GM19023 (cell line): ENCODE measurements around the gene GORASP1.

Experiments used
- ATAC-seq: cut with Tn5 transposase; IDR thresholded peaks from one replicate; pipeline ENCODE4 v1.9.1; 2021; ENCODE audit warnings: mild to moderate bottlenecking, moderate library complexity; ENCODE audit not compliant: unreplicated experiment

GORASP1 gene

DNA sequence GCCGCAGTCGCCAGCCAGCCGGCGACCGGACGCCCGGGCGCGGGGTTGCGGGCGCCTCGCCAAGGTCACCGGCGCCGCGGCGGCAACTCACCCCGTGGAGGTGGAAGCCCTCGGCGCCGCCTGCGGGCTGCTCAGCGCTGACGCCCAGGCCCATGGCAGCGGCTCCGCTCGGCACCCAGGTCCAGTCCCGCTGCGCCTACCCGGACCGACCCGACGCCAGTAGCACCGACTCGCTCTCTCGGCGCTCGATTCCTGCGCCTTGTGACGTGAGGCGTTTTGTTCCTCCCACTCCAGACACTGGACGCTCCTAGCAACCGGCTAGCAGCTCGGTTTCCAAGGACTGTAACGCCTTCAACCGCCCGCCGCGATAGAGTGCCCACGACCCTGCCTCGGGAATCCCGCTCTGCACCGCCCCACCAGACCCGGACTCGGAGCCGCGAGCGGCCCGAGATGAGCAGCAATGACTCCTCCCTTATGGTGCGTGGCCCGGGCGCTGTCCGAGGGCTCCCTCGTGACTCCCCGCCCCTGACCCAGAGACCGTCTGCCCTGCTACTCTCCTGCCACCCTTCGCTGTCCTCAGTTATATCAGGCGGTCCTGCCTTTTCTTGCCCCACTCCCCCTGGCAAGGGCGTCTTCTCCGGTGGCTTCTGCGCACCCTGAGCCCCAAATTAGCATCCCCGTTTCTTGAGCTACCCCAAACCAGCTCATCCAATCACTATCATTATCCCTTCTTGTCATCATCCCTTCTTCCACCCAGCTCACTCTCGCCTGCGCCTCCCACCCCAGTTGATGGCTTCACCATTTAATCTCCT is at the start of gene GORASP1, which contains the start of gene TTC21A:
GORASP1 (minus strand) TSS at position 240 of the 812 bp plus-strand sequence; CDS start at position 154, 86 bp downstream.
TTC21A (plus strand) TSS at position 293 of the 812 bp plus-strand sequence; CDS start at position 451, 158 bp downstream.
- peak; percentile 56 for ATAC-seq

DNA sequence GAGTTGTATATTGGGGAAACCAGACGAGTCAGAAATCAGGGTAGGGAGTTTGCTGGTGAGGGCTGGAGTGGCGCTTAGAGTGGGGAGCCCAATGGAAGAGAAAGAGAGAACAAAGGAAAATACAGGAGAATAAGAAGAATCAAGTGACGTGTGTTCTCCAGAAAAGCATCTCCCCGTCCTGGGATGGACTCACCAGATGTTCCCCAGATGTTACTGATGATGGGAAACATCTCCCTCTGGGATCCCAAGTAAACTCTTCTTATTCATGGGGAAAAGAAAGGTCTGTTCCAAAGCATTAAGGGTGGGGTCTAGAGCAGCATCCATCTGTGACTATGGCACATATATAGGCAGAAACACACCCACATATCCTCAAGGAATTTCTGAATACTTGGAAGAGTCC is 49.0 kb upstream of the GORASP1 start:
- no peak for ATAC-seq

DNA sequence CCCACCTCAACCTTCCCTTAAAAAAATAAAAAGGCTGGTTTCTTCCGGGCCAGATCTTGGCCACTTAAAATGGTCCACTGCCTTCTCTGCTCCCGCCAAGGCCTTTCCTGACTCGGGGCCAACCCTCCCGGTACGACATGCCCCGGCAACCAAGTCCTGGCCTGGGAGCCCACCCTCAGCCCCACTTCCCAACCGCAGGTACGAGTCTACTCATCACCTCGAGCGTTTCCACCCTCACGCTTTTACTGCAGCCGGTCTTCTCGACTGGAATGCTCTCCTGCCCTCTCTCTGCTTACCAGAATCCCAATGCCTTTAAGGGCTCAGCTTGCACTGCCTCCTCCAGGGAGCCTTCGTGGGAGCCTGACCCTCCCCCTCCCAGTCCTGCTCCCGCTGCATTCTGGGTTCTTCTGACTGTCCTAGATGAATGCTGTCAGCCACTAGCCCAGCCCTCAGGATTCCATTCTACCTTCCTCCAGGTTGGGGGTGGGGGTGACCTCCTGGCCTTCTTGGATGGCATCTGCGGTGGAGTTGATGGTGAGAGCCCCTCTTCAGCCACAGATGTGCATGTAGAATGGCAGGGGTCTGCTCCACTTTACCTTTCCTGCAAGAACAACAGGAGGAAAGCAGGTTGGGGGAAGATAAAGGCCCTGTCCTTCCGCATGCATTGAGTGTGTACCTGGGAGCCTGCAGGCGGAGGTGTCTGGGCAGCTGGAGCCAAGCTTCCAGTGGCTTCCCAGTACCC is 47.0 kb upstream of the GORASP1 start:
- no peak for ATAC-seq

DNA sequence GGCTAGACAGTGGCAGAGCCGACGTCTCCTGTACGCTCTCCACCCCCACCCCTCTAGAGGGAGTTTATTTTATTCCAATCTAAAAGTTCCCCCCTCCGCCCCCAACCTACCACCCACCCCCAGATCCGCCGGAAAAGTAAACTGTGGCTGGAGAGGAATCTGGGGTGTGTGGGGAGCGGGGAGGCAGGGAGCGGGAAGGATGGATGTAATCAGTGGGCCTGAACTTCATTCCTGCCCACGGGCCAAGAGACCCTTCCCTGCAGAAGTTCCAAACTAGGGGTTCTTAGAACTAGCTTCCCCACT is 46.5 kb upstream of the GORASP1 start:
- ATAC-seq: no peak

DNA sequence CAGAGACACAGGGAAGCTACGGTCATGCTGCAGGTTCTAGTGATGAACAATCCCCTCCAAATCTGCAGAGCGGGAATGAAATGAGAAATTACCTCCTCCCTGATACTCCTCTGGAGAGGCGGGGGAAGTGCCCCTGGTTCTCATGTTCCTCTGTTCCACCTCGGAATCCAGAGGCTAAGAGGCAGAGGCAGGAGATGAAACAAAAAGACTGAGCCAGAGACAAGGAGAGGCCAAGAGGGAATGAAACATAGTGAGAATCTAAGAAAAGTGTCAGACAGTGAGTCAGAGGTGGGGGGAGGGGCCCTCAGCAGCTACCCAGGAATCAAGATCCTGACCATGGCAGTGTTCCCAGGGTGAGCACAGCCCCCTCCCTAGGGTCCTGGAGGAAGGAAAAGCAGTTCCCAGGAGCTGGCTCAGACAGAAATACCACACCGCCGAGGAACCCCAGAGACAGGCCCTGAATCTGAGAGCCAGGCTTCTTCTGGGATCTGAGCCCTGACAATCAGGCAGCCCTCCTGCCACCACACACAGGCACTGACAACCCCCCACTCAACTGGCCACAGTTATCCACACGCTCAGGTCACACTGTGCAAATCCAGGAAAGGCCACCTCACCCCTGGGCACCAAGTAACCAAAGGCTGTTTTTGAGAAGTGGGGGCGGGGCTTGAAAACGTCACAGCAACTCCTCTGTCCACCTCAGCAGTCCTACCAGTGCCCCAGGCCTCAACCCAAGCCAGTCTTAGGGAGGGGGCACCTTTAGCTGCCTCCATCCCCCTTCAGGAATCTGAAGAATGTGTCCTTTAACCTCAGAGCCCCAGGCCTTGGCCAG is 43.6 kb upstream of the GORASP1 start:
- no peak for ATAC-seq

DNA sequence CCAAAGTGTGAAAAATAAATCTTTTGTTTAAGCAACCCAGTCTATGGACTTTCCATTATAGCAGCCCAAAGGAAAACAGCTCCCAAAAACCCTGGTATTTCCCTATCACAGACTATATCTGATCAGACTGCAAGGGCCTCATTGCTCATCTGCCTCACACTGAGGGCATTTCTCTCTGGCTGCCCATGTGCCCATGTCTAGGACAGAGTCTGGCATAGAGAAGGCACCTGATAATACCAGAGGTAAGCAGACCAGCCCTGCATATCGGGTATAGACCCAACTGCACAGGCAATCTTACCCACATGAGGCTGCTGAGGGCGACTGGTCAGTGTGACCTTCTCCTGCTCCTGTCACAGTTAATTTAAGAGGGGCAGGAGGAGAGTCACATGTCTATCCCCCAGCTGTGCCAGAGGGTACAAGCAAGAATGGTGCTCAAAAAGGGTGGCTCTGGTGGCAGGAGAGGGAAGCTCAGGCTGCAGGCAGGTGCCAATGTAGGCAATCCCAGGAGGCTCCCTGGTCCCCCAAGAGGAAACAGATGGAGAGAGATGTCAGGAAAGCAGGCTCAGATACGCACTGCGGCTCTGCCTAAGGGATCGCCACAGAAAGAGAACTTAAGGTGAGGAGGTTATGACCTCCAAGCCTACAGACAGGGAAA is 42.8 kb upstream of the GORASP1 start:
- ATAC-seq: no peak

DNA sequence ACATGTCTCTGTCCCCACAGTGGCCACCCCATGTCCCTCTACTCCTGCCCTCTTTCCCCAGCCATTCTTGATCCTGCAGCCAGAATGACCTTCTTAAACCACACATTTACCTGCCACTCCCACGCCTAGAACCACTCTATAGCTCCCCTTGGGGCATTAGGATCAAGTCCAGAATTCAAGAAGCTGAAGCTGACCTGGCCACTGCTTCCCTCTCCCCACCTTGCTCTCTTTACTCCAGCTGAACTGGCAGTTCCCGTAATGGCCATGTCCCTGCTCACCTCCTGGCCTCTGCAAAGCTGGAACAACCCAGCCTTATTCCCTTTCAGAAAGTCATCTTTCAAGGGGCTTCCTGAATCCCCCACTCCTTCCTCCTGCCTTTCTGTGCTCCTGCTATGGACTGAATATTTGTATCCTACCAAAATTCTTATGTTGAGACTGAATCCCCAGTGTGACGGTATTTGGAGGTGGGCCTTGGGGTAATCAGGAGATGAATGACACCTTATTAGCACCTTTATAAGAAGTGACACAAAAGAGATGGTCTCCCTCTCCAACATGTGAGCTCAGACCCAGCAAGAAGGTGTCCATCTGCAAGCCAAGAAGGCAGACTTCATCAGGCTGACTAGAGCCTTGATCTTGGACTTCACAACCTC is 42.2 kb upstream of the GORASP1 start:
- ATAC-seq: no peak

DNA sequence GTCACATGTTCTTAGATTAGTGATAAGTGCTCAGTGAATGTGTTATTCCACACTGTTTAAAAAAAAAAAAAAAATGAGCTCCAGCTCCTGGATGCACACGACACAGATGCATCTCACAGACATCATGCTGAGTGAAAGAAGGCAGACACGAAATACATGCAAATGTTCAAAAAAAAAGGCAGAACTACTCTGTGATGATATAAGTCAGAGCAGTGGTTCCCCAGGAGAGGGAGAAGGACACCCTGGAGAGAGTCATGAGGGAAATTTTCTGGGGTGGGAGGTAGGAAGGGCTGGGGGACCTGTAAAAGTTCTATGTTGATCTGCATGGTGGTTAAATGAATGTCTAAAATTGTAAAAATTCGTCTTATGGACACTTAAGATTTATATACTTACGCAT is 41.6 kb upstream of the GORASP1 start:
- ATAC-seq: no peak

DNA sequence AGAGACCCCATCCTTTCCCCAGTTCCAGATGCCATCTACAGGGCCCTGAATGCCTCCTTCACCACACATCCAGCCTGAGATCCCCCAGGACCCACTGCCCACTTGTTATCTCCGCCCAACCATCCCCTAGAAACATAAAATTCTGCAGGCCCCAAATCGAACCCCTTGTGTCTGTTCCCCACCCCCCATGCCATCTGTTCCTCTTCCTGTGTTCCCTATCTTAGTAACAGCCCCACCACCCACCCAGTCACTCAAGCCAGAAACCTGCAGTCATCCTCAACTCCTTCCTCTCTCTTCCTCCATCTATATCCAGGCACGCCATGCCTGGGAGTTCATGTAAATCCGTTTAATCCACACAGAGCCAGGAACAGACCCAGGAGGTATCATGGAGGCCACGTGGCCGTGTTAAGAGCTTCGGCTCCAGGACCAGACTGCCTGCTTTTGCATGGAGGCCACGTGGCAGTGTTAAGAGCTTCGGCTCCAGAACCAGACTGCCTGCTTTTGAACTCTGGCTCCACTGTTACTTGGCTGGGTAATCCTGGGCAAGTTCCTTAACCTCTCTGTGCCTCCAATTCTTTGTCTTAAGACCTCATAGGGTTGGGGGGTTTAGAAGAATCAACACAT is 41.1 kb upstream of the GORASP1 start:
- ATAC-seq: no peak

DNA sequence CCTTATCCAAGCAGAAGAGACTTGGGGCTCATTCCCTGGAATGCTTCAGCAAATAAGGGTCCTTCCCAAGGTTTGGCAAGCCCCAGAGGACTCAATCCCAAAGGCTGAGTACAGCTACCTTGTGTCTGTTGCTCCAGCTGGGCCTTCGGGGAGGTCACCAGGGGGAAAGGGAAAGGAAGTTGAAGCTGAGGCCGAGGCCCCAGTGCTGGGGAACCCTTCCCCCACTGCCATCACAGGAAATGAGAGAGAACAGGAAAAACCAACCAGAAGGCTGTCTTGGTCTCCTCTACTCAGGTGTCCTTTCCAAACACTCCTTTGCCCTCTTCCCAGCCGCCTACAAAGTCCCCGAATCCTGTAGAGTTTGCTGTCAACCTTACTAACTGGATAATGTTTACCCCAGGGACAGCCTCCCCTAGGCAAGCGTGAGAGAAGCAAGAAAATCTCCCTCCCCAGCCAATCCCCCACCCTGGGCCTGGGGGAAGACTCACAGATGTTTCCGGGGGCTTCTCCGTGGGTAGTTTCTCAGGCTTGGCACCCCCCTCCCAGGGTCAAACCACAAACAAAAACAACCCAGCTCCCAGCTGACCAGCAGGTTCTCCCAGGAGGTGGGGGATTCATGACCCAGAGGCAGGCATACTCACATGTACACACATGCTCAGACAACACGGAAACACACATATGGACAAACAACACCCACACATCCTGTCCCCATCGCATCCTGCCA is 40.4 kb upstream of the GORASP1 start:
- peak; percentile 20 for ATAC-seq

DNA sequence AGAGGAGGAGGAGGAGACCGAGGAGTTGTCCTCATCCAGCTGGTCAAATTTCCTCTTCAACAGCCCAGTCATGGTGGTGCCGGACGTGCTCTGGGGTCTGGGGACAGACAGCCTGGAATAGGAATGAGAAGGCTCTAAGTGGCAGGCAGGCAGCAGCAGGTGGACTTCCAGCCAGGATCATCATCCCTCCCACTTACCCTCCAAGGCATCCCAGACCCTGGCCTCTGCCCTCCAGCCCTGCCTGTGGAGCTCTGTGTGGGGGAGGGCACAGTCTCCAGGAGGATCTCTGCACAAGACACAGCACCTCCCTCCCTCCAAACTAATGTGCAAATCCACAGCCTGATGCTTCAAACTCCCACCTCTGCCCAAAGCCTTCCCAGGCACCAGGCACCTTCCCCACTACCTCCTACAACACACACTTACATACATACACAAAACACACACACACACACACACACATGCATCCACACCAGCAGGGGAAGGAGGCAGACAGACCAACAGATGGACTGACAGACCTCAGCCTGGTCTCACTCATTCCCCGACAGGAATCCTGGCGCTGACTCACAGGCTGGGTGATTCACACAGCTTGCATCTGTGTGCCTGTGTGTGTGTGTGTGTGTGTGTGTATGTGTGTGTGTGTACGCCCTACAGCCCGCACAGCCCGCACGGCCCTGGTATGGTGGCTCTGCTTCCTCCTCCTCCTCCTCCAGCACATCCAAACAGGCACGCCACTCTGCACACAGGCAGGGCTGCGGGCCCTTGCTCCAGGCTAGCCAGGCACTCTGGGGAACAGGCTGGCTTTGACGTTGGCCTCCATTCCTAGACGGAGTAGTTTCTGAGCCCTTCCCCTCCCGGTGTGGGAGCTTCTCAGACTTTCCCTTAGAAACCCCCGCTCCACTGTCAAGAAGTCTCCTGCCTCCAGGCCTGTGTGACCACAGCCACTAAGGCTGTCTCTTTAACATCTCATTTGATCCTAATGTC is 39.5 kb upstream of the GORASP1 start:
- ATAC-seq: peak; percentile 18

DNA sequence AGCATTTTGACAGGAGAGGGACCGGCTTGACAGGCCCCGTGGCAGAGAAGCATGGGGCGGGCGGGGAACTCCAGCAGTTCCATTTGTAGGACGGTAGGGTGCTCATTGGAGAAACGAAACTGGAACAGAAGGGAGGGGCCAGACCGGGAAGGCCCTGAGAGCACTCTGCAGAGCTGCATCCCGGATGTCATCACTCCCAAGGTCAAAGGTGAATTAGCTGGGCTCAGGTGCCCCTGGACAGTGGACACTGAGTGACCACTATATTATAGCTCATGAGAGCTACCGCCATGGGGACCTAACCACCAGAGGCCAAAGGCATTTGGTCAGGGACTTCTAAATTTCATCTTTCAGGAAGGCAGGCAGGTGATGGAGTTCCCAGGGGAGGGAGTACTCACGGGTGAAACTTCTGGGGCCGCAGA is 38.7 kb upstream of the GORASP1 start:
- ATAC-seq: no peak

DNA sequence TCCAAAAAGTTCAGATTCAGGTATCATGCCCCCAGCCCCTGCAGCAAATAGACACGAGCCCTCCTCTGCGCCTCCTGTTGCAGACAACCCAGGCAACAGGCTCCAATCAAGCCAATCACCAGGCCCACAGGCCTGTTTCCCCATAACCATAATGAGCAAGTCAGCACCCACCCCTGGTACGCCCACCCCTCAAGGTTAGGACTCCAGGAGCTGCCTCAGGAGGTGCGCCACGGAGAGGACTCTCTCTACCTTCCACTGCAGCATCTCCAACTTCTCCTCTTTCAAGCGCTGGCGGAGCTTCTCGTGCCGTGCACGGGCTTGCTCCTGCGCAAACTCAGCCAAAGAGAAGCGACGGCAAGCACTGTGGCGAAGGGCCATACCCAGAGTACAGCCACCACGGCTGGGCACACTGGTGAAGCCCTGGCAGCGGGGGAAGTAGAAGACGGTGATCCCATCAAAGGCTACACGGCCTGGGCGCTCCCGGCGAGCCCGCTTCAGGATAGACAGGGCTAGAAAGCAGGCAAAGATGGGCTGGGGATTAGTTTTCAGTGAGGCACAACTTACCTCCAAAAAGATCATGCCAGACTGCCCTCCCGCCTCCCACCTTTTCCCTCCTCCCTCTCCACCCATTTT is 37.4 kb upstream of the GORASP1 start:
- ATAC-seq: no peak

DNA sequence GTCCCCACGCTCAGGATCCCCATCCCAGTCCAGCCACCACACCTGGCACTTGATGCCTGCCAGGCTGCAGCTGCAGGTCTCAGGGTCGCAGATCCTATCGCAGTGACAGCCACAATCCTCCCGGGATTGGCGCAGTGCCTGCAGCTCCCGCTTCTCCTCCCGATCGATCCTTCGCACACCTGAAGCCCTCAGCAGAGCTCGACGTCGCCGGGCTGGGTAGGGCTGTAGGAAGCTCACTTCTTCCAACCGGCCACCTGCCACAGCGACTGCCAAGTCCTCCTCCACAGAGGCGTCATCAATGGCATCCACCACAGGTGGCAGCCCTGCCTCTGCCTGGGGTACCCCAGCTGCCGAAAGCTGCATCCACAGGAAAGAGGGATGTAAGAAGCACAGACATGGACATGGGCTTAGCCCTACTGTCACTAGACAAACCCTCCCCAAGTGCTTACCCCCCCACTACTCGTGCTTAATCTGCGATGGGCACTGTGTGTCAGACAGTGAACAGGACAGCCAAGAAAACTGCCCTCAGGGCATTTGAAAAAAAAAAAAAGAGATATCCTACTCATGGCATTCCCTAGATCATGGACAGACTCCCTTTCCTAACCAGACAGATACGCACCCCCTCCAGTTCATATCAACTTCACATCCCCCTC is 36.8 kb upstream of the GORASP1 start:
- no peak for ATAC-seq

DNA sequence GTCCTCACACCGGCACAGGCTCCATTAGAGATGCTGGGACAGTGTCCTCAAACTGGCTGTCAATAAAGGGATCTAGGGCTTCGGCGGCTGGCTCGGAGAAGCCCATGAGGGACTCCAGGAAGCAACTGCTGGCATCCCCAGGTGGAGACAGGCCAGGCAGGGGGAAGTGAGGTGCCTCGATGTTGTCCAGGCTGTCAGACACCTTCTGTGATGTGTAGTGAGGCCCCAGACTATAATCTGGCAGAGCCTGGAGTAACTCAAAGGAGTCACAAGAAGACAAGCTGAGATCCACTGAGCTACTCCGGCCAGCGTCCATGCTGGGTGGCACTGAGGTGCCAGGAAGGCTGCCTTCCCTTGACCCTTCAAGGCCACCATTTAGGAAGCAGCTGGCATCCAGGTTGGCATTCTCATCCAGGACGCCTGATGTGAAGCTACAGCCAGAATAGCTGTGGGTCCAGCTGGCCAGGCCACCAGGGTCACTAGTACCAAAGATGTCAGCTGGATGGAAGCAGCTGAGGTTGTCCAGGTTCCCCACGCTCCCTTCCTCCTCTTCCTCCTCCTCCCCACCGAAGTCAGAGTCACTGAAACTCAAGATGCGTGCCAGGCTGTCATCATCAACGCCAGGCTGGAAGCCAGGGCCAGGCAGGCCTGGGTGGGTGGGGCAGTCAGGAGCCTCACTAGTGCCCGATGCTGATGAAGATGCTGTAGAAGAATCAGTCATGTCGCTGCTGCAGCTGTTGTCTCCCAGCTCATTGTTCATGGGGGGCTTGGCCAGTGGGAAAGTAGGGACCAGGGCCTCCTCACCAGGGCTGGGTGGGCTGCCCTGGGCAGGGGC is 35.8 kb upstream of the GORASP1 start:
- no peak for ATAC-seq

DNA sequence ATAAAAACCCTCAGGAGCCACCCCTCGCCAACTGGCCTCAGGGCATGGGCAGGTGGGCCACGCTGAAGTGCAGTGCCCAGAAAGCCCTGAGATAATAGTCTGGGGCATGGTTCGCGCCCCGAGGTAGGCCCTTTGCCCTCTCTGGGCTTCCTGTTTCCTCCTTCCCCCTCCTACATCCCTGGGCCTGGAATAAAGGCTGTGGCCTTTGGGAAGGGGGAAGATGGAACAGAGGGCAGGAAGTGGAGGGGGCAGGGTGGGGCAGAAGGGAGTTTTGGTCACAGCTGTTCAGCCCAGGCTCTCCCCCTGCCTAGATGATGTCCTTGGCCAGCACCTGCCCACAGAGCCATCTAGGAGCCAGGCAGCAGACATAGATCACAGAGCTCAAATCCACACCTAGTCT is 34.6 kb upstream of the GORASP1 start:
- no peak for ATAC-seq
